Activated T-cell treated with anti-CD3 and anti-CD28 coated beads, Interleukin-2, amount 50 U/mL, for 24 hours (primary cell): Measurements from ENCODE around the gene SERGEF.
"Not testable (repeated sequence)": the region's sequence is repeated elsewhere in the genome, so short reads cannot be mapped to it uniquely, and the experiment has no call there.

ENCODE experiments used
- DNase-seq: peaks from one replicate; pipeline ENCODE4 v3.0.0-alpha.2; 2020
- H3K27ac Mint-ChIP-seq: 2 replicates; pipeline ENCODE4 v1.8.0; 2020; ENCODE audit warnings: mild to moderate bottlenecking, mixed read lengths
- H3K27me3 Mint-ChIP-seq: 2 replicates; pipeline ENCODE4 v1.8.0; 2020; ENCODE audit warnings: mixed read lengths
- H3K36me3 Mint-ChIP-seq: 2 replicates; pipeline ENCODE4 v1.8.0; 2020; ENCODE audit warnings: low read depth, mixed read lengths
- H3K4me1 Mint-ChIP-seq: 2 replicates; pipeline ENCODE4 v1.8.0; 2020; ENCODE audit warnings: low read depth, mixed read lengths
- H3K4me3 Mint-ChIP-seq: 2 replicates; pipeline ENCODE4 v1.8.0; 2020; ENCODE audit warnings: mild to moderate bottlenecking, moderate library complexity, mixed read lengths
- H3K9me3 Mint-ChIP-seq: 2 replicates; pipeline ENCODE4 v1.8.0; 2020; ENCODE audit warnings: mixed read lengths

The SERGEF gene

GRCh38 chr11:18012122-18012905 lies 533 bp downstream of the SERGEF start:
- Mint-ChIP-seq H3K36me3 (peaks cover 5% of the 10 kb centered on the region), H3K27ac (peak overlapping the region; percentile 95), H3K4me3 (peak overlapping the region; percentile 83), H3K27me3 (no peaks in the 10 kb centered on the region), H3K9me3 (no peaks in the 10 kb centered on the region), H3K4me1 (peaks cover 46% of the 10 kb centered on the region)
- peak; percentile 61 for DNase-seq

GRCh38 chr11:18011633-18012032 lies 1.2 kb downstream of the SERGEF start:
- Mint-ChIP-seq H3K27ac (peak overlapping the region; percentile 95), H3K4me1 (peaks cover 46% of the 10 kb centered on the region), H3K4me3 (peak overlapping the region; percentile 83), H3K36me3 (peaks cover 7% of the 10 kb centered on the region), H3K9me3 (no peaks in the 10 kb centered on the region), H3K27me3 (no peaks in the 10 kb centered on the region)
- no peak for DNase-seq

GRCh38 chr11:18010977-18011586 lies 1.8 kb downstream of the SERGEF start:
- Mint-ChIP-seq H3K4me1 (peaks cover 46% of the 10 kb centered on the region), H3K36me3 (peaks cover 13% of the 10 kb centered on the region), H3K27me3 (no peaks in the 10 kb centered on the region), H3K4me3 (peak overlapping the region; percentile 83), H3K27ac (peak overlapping the region; percentile 95), H3K9me3 (no peaks in the 10 kb centered on the region)
- DNase-seq = no peak

- Mint-ChIP-seq H3K27ac (peak overlapping the region; percentile 24), H3K4me1 (peaks cover 43% of the 10 kb centered on the region), H3K27me3 (no peaks in the 10 kb centered on the region), H3K36me3 (peaks cover 22% of the 10 kb centered on the region), H3K9me3 (no peaks in the 10 kb centered on the region), H3K4me3 (no peak overlapping the region)
- DNase-seq = no peak
These were observed 2.7 kb downstream of the SERGEF start for GRCh38 chr11:18010121-18010670.

- Mint-ChIP-seq H3K4me3 (no peak overlapping the region), H3K27me3 (no peaks in the 10 kb centered on the region), H3K36me3 (peaks cover 56% of the 10 kb centered on the region), H3K4me1 (peaks cover 4% of the 10 kb centered on the region), H3K9me3 (no peaks in the 10 kb centered on the region), H3K27ac (no peak overlapping the region)
- no peak for DNase-seq
These were observed 7.3 kb downstream of the SERGEF start for GRCh38 chr11:18005376-18006129.

- Mint-ChIP-seq H3K4me3 (no peak overlapping the region), H3K36me3 (peaks cover 82% of the 10 kb centered on the region), H3K9me3 (no peaks in the 10 kb centered on the region), H3K27me3 (no peaks in the 10 kb centered on the region), H3K27ac (no peak overlapping the region), H3K4me1 (no peaks in the 10 kb centered on the region)
- no peak for DNase-seq
These were observed 11.7 kb downstream of the SERGEF start for GRCh38 chr11:18001191-18001590.

GRCh38 chr11:18000760-18001159 lies 12.1 kb downstream of the SERGEF start:
- Mint-ChIP-seq H3K4me3 (no peak overlapping the region), H3K27ac (no peak overlapping the region), H3K36me3 (peaks cover 82% of the 10 kb centered on the region), H3K27me3 (no peaks in the 10 kb centered on the region), H3K4me1 (no peaks in the 10 kb centered on the region), H3K9me3 (no peaks in the 10 kb centered on the region)
- DNase-seq = no peak

- H3K4me3 Mint-ChIP-seq, H3K9me3 Mint-ChIP-seq, H3K27me3 Mint-ChIP-seq, H3K4me1 Mint-ChIP-seq, DNase-seq, H3K27ac Mint-ChIP-seq: not testable (repeated sequence)
- H3K36me3 Mint-ChIP-seq = peaks cover 82% of the 10 kb centered on the region
These were observed 12.7 kb downstream of the SERGEF start for GRCh38 chr11:18000128-18000527.

- Mint-ChIP-seq H3K27me3 (no peaks in the 10 kb centered on the region), H3K27ac (no peak overlapping the region), H3K36me3 (peaks cover 77% of the 10 kb centered on the region), H3K9me3 (no peaks in the 10 kb centered on the region), H3K4me1 (no peaks in the 10 kb centered on the region), H3K4me3 (no peak overlapping the region)
- no peak for DNase-seq
These were observed 19.9 kb downstream of the SERGEF start for GRCh38 chr11:17992916-17993315.

- no peaks in the 10 kb centered on the region for H3K4me1 Mint-ChIP-seq
- no peak overlapping the region for H3K27ac Mint-ChIP-seq
- no peak overlapping the region for H3K4me3 Mint-ChIP-seq
- H3K36me3 Mint-ChIP-seq = peaks cover 78% of the 10 kb centered on the region
- H3K9me3 Mint-ChIP-seq = no peaks in the 10 kb centered on the region
- DNase-seq = peak; percentile 36
- H3K27me3 Mint-ChIP-seq = no peaks in the 10 kb centered on the region
These were observed 20.9 kb downstream of the SERGEF start for GRCh38 chr11:17991783-17992433.

- no peaks in the 10 kb centered on the region for H3K9me3 Mint-ChIP-seq
- H3K27ac Mint-ChIP-seq = no peak overlapping the region
- no peaks in the 10 kb centered on the region for H3K27me3 Mint-ChIP-seq
- DNase-seq = no peak
- no peak overlapping the region for H3K4me3 Mint-ChIP-seq
- H3K36me3 Mint-ChIP-seq = peaks cover 77% of the 10 kb centered on the region
- no peaks in the 10 kb centered on the region for H3K4me1 Mint-ChIP-seq
These were observed 23.5 kb downstream of the SERGEF start for GRCh38 chr11:17989306-17989705.

- Mint-ChIP-seq H3K4me3 (no peak overlapping the region), H3K4me1 (no peaks in the 10 kb centered on the region)
These were observed 24.4 kb downstream of the SERGEF start for GRCh38 chr11:17988465-17988864.

GRCh38 chr11:17987826-17988225 lies 25.0 kb downstream of the SERGEF start:
- H3K4me3 Mint-ChIP-seq = no peak overlapping the region
- no peaks in the 10 kb centered on the region for H3K4me1 Mint-ChIP-seq
- H3K27me3 Mint-ChIP-seq = no peaks in the 10 kb centered on the region
- no peaks in the 10 kb centered on the region for H3K9me3 Mint-ChIP-seq
- H3K27ac Mint-ChIP-seq = no peak overlapping the region
- H3K36me3 Mint-ChIP-seq = peaks cover 79% of the 10 kb centered on the region
- no peak for DNase-seq

More at GRCh38 chr11:17988465-17988864, 24.4 kb downstream of the SERGEF start:
- H3K9me3 Mint-ChIP-seq = no peaks in the 10 kb centered on the region
- no peaks in the 10 kb centered on the region for H3K27me3 Mint-ChIP-seq
- DNase-seq = no peak
- H3K27ac Mint-ChIP-seq = no peak overlapping the region
- peaks cover 79% of the 10 kb centered on the region for H3K36me3 Mint-ChIP-seq

- DNase-seq = no peak
- Mint-ChIP-seq H3K27ac (no peak overlapping the region), H3K36me3 (peaks cover 84% of the 10 kb centered on the region), H3K4me1 (no peaks in the 10 kb centered on the region), H3K4me3 (no peak overlapping the region), H3K9me3 (no peaks in the 10 kb centered on the region), H3K27me3 (no peaks in the 10 kb centered on the region)
These were observed 26.1 kb downstream of the SERGEF start for GRCh38 chr11:17986711-17987220.
